ENCODE data around the gene STXBP1. TPM values are rescaled to one million over a fixed set of nuclear protein-coding genes. Genes with fewer than 3 reads are reported as not detected.

STXBP1 gene
- total and polyA plus RNA-seq, 2 donors = 2.7 to 10.2 TPM

DNA sequence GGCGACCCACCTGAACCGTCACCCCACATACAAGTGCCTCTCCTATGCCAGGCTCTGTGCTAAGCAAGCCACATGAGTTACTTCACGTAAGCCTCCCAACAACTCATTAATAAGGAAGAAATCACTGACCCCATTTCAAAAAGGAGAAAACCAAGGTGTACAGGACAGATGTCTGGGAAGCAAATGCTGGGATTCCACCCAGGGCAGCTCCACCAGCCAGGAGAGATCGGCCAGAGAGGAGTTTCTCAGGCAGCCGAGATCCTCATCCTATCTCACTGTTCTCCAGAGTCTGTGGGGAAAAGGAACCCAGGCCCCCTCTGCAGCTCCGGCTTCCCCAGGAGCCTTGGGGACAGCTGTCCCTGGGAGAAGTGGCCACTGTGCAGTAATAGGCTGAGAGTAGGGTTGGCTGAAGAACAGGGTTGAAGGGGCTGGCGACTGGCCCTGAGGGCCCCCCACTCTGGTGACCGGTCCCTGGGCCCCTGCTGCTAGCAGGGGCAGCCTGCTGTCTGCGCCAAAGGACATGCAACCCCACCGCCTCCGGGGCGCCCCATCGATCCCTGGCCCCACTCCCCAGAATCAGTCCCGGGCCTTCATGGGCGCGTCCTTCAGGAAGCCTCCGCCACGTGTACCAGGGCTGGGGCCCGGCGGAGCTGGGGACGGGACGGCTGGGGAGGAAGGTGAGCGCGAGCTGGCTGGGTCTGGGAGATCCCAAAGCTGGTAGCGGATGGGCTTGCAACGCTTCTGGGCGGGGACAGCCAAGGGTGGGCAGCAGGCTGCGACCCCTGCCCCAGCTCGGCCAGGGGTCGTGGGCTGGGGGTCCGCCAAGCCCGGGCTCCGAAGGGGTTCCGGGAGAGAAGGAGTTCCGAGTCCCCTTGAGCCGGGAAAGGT is 44.1 kb upstream of the STXBP1 start:
- Histone ChIP-seq H3K4me1 (ENCODE audit: control insufficient read depth in 2 of 2, insufficient read depth in 2 of 2, low read length in 2 of 2) (peaks cover 13 to 32% of the 10 kb centered on the region in 2 donors), H3K9me3 (ENCODE audit: control insufficient read depth in 2 of 2, insufficient read depth in 1 of 2, low read length in 1 of 2) (no peaks in the 10 kb centered on the region), H3K36me3 (ENCODE audit: control insufficient read depth in 2 of 2, insufficient read depth in 2 of 2, low read length in 1 of 2) (no peaks in the 10 kb centered on the region), H3K27me3 (ENCODE audit: control insufficient read depth in 2 of 2, insufficient read depth in 1 of 2, low read length in 1 of 2) (peaks cover 6 to 22% of the 10 kb centered on the region in 2 donors), H3K4me3 (ENCODE audit: low read length in 2 of 2) (peak overlapping the region; percentile 39 to 68), H3K27ac (ENCODE audit: low read depth in 1 of 2, low read length in 1 of 2) (peak overlapping the region in 1 of 2 donors; percentile 54)
- DNase-seq (ENCODE audit: low read depth in 6 of 9, low spot score in 9 of 9) = no peak
- 35% methylated on average over 36 of the region's 36 CpGs for WGBS

DNA sequence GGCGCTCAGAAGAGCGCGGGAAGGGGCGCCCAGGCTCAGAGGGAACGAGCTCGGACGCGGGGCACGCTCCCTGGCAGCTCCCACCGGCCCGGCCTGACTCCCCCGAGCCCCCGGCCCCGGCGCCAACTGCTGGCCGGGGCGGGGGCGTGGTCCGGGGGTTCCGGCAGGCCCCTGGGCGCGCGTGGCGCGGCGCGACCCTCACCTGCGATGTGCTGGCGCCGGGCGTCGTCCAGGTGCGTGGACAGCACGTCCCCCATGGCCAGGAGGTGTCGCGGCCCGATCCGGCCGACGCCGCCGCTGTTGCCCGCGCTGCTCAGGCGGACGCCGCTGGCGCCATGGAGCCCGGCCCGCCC is 43.5 kb upstream of the STXBP1 start:
- no peak for DNase-seq (ENCODE audit: low read depth in 6 of 9, low spot score in 9 of 9)
- no peaks in the 10 kb centered on the region for H3K36me3 ChIP-seq (ENCODE audit: control insufficient read depth in 2 of 2, insufficient read depth in 2 of 2, low read length in 1 of 2)
- peak overlapping the region; percentile 39 to 68 for H3K4me3 ChIP-seq (ENCODE audit: low read length in 2 of 2)
- peak overlapping the region in 1 of 2 donors; percentile 54 for H3K27ac ChIP-seq (ENCODE audit: low read depth in 1 of 2, low read length in 1 of 2)
- WGBS = 1% methylated on average over 50 of the region's 50 CpGs
- peaks cover 13 to 32% of the 10 kb centered on the region in 2 donors for H3K4me1 ChIP-seq (ENCODE audit: control insufficient read depth in 2 of 2, insufficient read depth in 2 of 2, low read length in 2 of 2)
- H3K27me3 ChIP-seq (ENCODE audit: control insufficient read depth in 2 of 2, insufficient read depth in 1 of 2, low read length in 1 of 2) = peaks cover 6 to 22% of the 10 kb centered on the region in 2 donors
- no peaks in the 10 kb centered on the region for H3K9me3 ChIP-seq (ENCODE audit: control insufficient read depth in 2 of 2, insufficient read depth in 1 of 2, low read length in 1 of 2)

DNA sequence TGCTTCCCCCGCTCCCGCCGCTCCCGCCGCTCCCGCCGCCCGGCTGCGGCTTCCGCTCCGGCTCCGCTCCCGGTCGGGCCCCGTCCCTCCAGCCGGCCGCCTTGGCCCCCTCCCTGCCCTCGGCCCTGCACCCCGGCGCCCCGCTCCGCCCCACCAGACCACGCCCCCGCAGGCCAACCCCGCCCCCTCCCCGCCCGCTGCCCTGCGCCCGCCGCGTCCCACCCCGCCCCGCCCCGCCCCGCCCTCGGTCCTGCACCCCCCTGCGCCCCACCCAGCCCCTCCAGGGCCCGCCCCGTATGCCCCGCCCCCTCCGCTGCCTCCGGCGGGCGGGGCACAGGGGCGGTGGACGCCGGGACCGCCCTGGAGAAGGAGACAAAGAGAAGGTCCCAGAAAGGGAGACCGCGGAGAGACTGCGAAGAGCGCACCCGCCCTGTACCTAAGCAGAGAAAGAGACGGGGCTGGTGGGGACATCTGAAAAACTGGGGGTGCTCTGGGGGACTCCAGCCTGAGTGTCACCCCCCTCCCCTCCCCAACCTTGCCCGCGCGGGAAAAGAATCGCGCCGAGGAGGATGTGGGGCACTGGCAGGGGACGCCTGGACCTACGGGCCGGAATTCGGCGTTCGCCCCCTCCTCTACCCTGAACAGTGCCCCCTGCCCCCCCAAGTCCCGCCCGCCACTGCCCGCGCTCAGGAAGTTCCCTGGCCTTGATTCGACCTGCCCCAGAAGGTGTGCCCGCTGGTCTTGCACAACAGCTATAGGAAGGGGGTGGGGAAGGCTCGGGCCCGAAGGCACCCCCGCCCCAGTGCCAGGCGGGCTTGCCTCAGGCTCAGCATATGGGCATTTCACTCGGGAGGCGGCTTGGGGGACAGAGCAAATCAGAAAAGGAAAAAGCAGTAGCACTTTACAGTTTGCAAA is 42.8 kb upstream of the STXBP1 start:
- WGBS = 1% methylated on average over 74 of the region's 78 CpGs
- peaks cover 13 to 32% of the 10 kb centered on the region in 2 donors for H3K4me1 ChIP-seq (ENCODE audit: control insufficient read depth in 2 of 2, insufficient read depth in 2 of 2, low read length in 2 of 2)
- H3K36me3 ChIP-seq (ENCODE audit: control insufficient read depth in 2 of 2, insufficient read depth in 2 of 2, low read length in 1 of 2) = no peaks in the 10 kb centered on the region
- peaks cover 6 to 22% of the 10 kb centered on the region in 2 donors for H3K27me3 ChIP-seq (ENCODE audit: control insufficient read depth in 2 of 2, insufficient read depth in 1 of 2, low read length in 1 of 2)
- H3K4me3 ChIP-seq (ENCODE audit: low read length in 2 of 2) = peak overlapping the region; percentile 58 to 68
- peak overlapping the region; percentile 1 to 61 for H3K27ac ChIP-seq (ENCODE audit: low read depth in 1 of 2, low read length in 1 of 2)
- DNase-seq (ENCODE audit: low read depth in 6 of 9, low spot score in 9 of 9) = peak in 6 of 9 donors; percentile 65 to 89 (median 78)
- no peaks in the 10 kb centered on the region for H3K9me3 ChIP-seq (ENCODE audit: control insufficient read depth in 2 of 2, insufficient read depth in 1 of 2, low read length in 1 of 2)

DNA sequence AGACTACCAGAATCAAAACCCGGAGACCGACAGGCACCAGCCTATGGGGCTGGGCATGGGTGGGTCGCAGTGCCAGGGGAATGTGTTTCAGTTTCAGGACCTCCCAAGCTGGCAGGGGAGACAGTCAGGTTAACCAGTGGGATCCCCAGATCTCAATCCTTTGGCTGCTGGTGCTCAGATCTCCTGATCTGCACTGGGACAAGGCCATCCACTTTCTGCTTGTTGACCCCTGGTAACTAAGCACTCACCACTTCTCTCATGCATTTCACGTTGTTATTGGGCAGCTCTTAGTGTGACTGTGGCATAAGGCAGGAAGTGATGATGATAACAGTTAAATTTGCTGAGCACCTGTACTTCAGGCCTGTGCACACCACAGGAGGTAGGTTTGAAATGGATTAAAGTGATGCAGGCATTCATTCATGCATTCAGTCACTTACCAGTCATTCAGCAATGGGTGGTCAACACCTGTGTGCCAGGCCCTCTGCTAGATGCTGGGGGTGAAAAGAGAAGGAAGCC is 42.1 kb upstream of the STXBP1 start:
- WGBS = 10% methylated on average over 4 of the region's 4 CpGs
- Histone ChIP-seq H3K27me3 (ENCODE audit: control insufficient read depth in 2 of 2, insufficient read depth in 1 of 2, low read length in 1 of 2) (peaks cover 6 to 22% of the 10 kb centered on the region in 2 donors), H3K4me1 (ENCODE audit: control insufficient read depth in 2 of 2, insufficient read depth in 2 of 2, low read length in 2 of 2) (peaks cover 13 to 32% of the 10 kb centered on the region in 2 donors), H3K4me3 (ENCODE audit: low read length in 2 of 2) (peak overlapping the region; percentile 58 to 68), H3K36me3 (ENCODE audit: control insufficient read depth in 2 of 2, insufficient read depth in 2 of 2, low read length in 1 of 2) (no peaks in the 10 kb centered on the region), H3K27ac (ENCODE audit: low read depth in 1 of 2, low read length in 1 of 2) (peak overlapping the region; percentile 19 to 61), H3K9me3 (ENCODE audit: control insufficient read depth in 2 of 2, insufficient read depth in 1 of 2, low read length in 1 of 2) (no peaks in the 10 kb centered on the region)
- DNase-seq (ENCODE audit: low read depth in 6 of 9, low spot score in 9 of 9) = peak in 4 of 9 donors; percentile 28 to 69 (median 43)

DNA sequence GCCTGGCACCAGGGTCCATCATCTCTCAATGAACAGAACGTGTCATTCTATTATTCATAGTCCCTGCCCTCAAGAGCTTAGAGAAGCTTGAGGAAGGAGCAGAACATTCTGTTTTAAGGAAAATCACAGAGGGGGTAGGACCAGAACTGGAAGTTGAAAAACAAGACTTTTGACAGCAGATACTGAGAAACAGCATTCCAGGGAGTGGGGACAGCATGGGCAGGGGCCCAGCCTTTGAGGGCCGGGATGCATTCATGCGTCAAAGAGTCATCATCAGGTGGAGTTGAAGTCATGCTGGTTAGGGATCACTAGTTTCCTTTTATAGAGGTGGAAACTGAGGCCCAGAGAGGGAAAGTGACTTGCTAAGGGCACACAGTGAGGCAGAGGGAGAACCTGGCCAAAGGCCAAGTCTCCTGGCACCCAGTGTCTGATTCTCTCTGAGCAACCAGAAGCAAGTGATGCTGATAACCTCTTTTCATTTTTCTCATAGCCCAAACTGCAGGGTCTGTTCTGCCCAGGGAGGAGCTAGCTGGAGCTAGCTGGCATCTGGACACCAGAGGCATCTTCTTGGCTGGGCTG is 41.5 kb upstream of the STXBP1 start:
- Histone ChIP-seq H3K27me3 (ENCODE audit: control insufficient read depth in 2 of 2, insufficient read depth in 1 of 2, low read length in 1 of 2) (peaks cover 6 to 22% of the 10 kb centered on the region in 2 donors), H3K4me3 (ENCODE audit: low read length in 2 of 2) (no peak overlapping the region), H3K9me3 (ENCODE audit: control insufficient read depth in 2 of 2, insufficient read depth in 1 of 2, low read length in 1 of 2) (no peaks in the 10 kb centered on the region), H3K36me3 (ENCODE audit: control insufficient read depth in 2 of 2, insufficient read depth in 2 of 2, low read length in 1 of 2) (no peaks in the 10 kb centered on the region), H3K27ac (ENCODE audit: low read depth in 1 of 2, low read length in 1 of 2) (peak overlapping the region in 1 of 2 donors; percentile 19), H3K4me1 (ENCODE audit: control insufficient read depth in 2 of 2, insufficient read depth in 2 of 2, low read length in 2 of 2) (peaks cover 13 to 32% of the 10 kb centered on the region in 2 donors)
- no peak for DNase-seq (ENCODE audit: low read depth in 6 of 9, low spot score in 9 of 9)
- 97% methylated on average over 3 of the region's 3 CpGs for WGBS

DNA sequence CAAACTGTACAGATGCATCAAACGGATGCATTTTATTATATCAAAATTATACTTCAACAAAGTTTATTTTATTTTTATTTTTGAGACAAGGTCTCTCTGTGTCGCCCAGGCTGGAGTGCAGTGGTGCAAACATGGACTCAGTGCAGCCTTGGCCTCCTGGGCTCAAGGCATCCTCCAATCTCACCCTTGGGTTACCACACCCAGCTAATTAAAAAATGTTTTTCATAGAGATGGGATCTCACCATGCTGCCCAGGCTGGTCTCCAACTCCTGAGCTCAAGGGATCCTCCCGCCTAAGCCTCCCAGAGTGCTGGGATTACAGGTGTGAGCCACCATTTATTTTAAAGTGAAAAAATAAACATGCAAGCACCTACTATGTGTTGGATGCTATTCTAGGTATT is 40.1 kb upstream of the STXBP1 start:
- Histone ChIP-seq H3K9me3 (ENCODE audit: control insufficient read depth in 2 of 2, insufficient read depth in 1 of 2, low read length in 1 of 2) (no peaks in the 10 kb centered on the region), H3K4me3 (ENCODE audit: low read length in 2 of 2) (no peak overlapping the region), H3K27ac (ENCODE audit: low read depth in 1 of 2, low read length in 1 of 2) (no peak overlapping the region), H3K4me1 (ENCODE audit: control insufficient read depth in 2 of 2, insufficient read depth in 2 of 2, low read length in 2 of 2) (peaks cover 13 to 29% of the 10 kb centered on the region in 2 donors), H3K36me3 (ENCODE audit: control insufficient read depth in 2 of 2, insufficient read depth in 2 of 2, low read length in 1 of 2) (no peaks in the 10 kb centered on the region), H3K27me3 (ENCODE audit: control insufficient read depth in 2 of 2, insufficient read depth in 1 of 2, low read length in 1 of 2) (peaks cover 6 to 20% of the 10 kb centered on the region in 2 donors)
- 98% methylated on average over 3 of the region's 3 CpGs for WGBS
- DNase-seq (ENCODE audit: low read depth in 6 of 9, low spot score in 9 of 9) = no peak

DNA sequence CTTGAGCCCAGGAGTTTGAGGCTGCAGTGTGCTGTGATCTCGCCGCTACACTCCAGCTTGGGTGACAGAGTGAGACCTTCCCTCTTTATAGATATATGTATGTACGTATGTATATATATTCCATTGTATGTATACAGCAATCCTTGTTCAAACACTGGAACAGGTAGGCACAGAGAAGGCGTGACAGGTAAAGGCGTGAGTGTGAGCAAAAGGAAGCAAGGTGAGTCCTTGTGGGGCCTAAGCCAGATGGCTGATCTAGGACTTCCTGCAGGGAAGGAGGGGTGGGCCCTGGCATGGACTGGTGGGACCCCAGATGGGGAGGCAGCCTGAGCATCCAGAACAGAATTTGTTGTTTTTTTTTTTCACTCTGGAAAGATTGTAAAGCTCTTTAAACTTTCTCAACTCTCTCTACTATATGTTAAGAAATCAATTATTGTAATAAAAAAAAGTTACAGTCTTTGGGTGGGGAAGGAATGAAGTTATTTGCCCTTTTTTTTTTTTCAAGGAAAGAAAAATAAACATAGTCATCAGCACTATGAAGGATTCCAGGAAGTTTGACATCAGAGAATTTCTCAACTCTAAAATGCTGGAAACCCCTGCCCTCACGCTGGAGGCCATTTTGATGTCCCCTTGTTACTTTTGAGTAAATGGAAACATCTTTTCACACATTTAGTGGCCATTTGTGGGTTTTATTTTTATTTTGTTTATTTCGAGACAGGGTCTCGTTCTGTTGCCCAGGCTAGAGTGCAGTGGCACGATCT is 38.9 kb upstream of the STXBP1 start:
- Histone ChIP-seq H3K27me3 (ENCODE audit: control insufficient read depth in 2 of 2, insufficient read depth in 1 of 2, low read length in 1 of 2) (peaks cover 6 to 8% of the 10 kb centered on the region in 2 donors), H3K36me3 (ENCODE audit: control insufficient read depth in 2 of 2, insufficient read depth in 2 of 2, low read length in 1 of 2) (no peaks in the 10 kb centered on the region), H3K9me3 (ENCODE audit: control insufficient read depth in 2 of 2, insufficient read depth in 1 of 2, low read length in 1 of 2) (no peaks in the 10 kb centered on the region), H3K4me3 (ENCODE audit: low read length in 2 of 2) (no peak overlapping the region), H3K4me1 (ENCODE audit: control insufficient read depth in 2 of 2, insufficient read depth in 2 of 2, low read length in 2 of 2) (peaks cover 13 to 21% of the 10 kb centered on the region in 2 donors), H3K27ac (ENCODE audit: low read depth in 1 of 2, low read length in 1 of 2) (no peak overlapping the region)
- 97% methylated on average over 9 of the region's 9 CpGs for WGBS
- DNase-seq (ENCODE audit: low read depth in 6 of 9, low spot score in 9 of 9) = no peak

All from thymus (tissue), 11 donors.